Adrenal gland (tissue), 12 donors: Measurements from ENCODE around the gene ERBB2. TPM values are rescaled to one million over a fixed set of nuclear protein-coding genes. Genes with fewer than 3 reads are reported as not detected.

ENCODE experiments used
- DNase-seq, 7 donors: peaks; one replicate each; pipeline ENCODE4 v3.0.0-alpha.2; 2019 to 2020
- H3K27ac ChIP-seq, 5 donors: fragments of 200-600 bp; sonication (generic) in 4 of 5; 1 replicate in 3 of 5; 2 replicates in 2 of 5; pipeline versions ENCODE4 v1.5.1 to v1.8.0; 2016 to 2020; ENCODE audit warnings: mild to moderate bottlenecking in 1 of 5
- H3K27me3 ChIP-seq: fragments of 200-600 bp; 2 replicates; pipeline ENCODE4 v1.8.0; 2021
- H3K36me3 ChIP-seq, 2 donors: fragments of 200-600 bp; replicated peaks in 1 of 2; 1 replicate in 1 of 2; 2 replicates in 1 of 2; pipeline versions ENCODE4 v1.5.1 to v1.8.0; 2018 to 2022
- H3K4me1 ChIP-seq, 2 donors: fragments of 200-600 bp; replicated peaks in 1 of 2; 1 replicate in 1 of 2; 2 replicates in 1 of 2; pipeline versions ENCODE4 v1.5.1 to v1.8.0; 2018 to 2021
- H3K4me3 ChIP-seq, 4 donors: fragments of 200-600 bp; sonication (generic) in 3 of 4; one replicate each; pipeline ENCODE4 v1.5.1; 2016 to 2018
- H3K9me3 ChIP-seq, 3 donors: fragments of 200-600 bp; sonication (generic) in 1 of 3; replicated peaks in 1 of 3; 1 replicate in 2 of 3; 2 replicates in 1 of 3; pipeline versions ENCODE4 v1.5.1 to v1.8.0; 2016 to 2021
- CTCF ChIP-seq, 6 experiments: fragments of 450-650 bp in 4 of 6; fragments of 200-600 bp in 2 of 6; sonication (generic) in 1 of 6; IDR thresholded peaks; 1 replicate in 5 of 6; 2 replicates in 1 of 6; pipeline versions ENCODE4 v1.5.1 to v1.8.0; 2016 to 2021; ENCODE audit warnings: antibody characterized with exemption in 6 of 6, mild to moderate bottlenecking in 2 of 6, moderate library complexity in 1 of 6
- POLR2A ChIP-seq, 2 donors: fragments of 450-650 bp; IDR thresholded peaks; one replicate each; pipeline ENCODE4 v1.6.1; 2017; ENCODE audit warnings: antibody characterized with exemption in 2 of 2, mild to moderate bottlenecking in 2 of 2, moderate library complexity in 1 of 2
- WGBS, 4 donors: extraction: QIAGEN DNeasy Blood & Tissue Kit in 2 of 4; methylation state at CpG; one replicate each; pipeline versions ENCODE4 v1.1.5 to v1.1.7; 2013 to 2017; 5-methylcytosine and 5-hydroxymethylcytosine counted together
- intact Hi-C, 2 donors: fragments of 100-400 bp; cut with DNase I; formaldehyde crosslinking; loops; one replicate each; pipeline versions ENCODE4 v1.14.1 to v1.15.0; 2022 to 2023
- microRNA-seq, 3 donors: library from miRNA; unstranded; fragments of <30 nt; microRNA quantifications; one replicate each; pipeline ENCODE4, GENCODE V29; 2017 to 2020
- polyA plus RNA-seq, 3 donors: library from polyadenylated mRNA; stranded (reverse); fragments of 200-250 nt in 2 of 3; fragments of 350-450 nt in 1 of 3; fragmentation: Illumina TruSeq in 1 of 3; extraction: RNeasy Lipid Tissue Mini Kit (QIAGEN cat#74804) in 1 of 3; gene quantifications; one replicate each; pipeline ENCODE4 v1.2.3, GENCODE V29; 2013 to 2014
- small RNA-seq, 2 donors: library from RNA; depleted of rRNA; stranded (forward); fragments of <200 nt; gene quantifications; one replicate each; pipeline ENCODE3, GENCODE V24; 2016
- total RNA-seq, 9 donors: library from RNA; depleted of rRNA in 4 of 9; stranded (reverse); fragments of >200 nt in 4 of 9; fragments of 120-200 nt in 1 of 9; fragmentation: NEBNext Ultra II Directional in 1 of 9; extraction: Animal tissue kit (Norgen Biotek cat#: 25700) in 1 of 9; gene quantifications; one replicate each; pipeline versions ENCODE4 v1.1.0 to v1.2.4, GENCODE V29; 2013 to 2023
- donor health status: healthy with polysubstance abuse.
- donor health status: Bipolar disorder and iron deficiency.
- donor health status: DM: yes; HTN: yes; CAD: no.
- donor health status: DM: no; HTN: no; CAD: no.
- donor health status: DM: no; HTN: no; CAD: no.
- donor health status: DM: yes; HTN: yes; CAD: no.

The ERBB2 gene
- total and polyA plus RNA-seq, 12 donors = 4.8 to 16.9 (median 11.9) TPM

DNA sequence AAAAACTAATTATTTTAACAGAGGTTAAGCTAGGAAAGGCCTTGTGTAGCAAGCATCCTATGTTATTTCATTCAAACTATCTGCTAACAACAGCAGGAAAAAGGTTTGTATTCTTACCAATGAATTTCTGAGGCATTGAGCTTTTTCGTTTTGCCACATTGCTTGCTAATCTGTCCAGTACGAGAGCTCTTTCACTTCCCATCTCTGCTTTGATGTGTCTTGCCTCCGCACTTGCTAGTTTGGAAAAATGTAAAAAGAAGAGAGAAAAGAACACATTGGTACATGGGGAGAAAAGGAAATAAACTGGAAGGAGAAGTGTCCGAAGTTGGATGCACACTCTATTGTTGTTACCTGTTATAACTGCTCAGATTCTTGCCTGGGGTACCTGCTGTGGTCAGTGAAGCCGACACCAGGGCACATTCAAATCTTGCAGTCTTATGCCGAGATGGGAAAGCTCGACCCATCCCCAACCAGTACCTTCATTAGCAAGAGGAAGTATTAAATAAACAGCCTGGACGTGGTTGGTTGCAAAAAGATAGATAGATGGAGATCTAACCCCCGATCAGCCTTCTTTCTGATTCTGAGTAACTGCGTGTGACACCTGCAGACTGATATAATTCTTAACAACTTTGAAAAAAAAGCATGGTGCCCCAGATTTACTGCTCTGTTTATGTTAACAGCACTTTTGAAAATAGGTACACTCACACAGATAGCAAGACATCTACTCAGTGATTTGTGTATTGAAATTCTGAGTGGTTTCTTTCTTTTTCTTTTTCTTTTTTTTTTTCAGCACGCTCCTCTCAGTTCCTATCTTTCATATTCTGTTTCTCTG is 77.9 kb downstream of the ERBB2 start:
- no peak overlapping the region for H3K27ac ChIP-seq
- no peak overlapping the region for H3K4me3 ChIP-seq
- TF ChIP-seq POLR2A (IDR thresholded peaks at IDR 0.05) (no peak), CTCF (IDR thresholded peaks at IDR 0.05) (no peak)
- H3K4me1 ChIP-seq = no peaks in the 10 kb centered on the region
- 52 to 58% (median 54%) methylated on average over 11 of the region's 11 CpGs for WGBS, 4 donors
- no peaks in the 10 kb centered on the region for H3K36me3 ChIP-seq
- H3K27me3 ChIP-seq = peaks cover 44% of the 10 kb centered on the region
- no peak for DNase-seq
- no peaks in the 10 kb centered on the region for H3K9me3 ChIP-seq
- intact Hi-C loops = no loop called here

Small RNA genes lying within 50 kb of the gene (microRNA-seq; reads per million reads assigned to microRNA genes)
- 0 to 1.9 (median 1.1) reads per million in 3 donors for gene MIR4728

Small RNA genes lying within 50 kb of the gene (small RNA-seq; reads per million reads assigned to genes)
- 0 reads per million in 2 donors for gene MIR4728

Other genes starting within 250 kb of the ERBB2 start
- gene MED1, start 248.8 kb upstream of the ERBB2 start, total RNA-seq = 10 to 100 TPM; 13.5 to 29.4 (median 26.4) TPM
- 10 to 100 TPM in 1 of 3 donors, 1 to 10 TPM in 2; 3.5 to 28.7 (median 6.7) TPM for gene MED1, start 248.8 kb upstream of the ERBB2 start, polyA plus RNA-seq
- 100 to 1,000 TPM in 1 of 9 donors, 10 to 100 TPM in 8; 23.4 to 206 (median 44.5) TPM for gene CDK12, start 238.6 kb upstream of the ERBB2 start, total RNA-seq
- gene CDK12, start 238.6 kb upstream of the ERBB2 start, polyA plus RNA-seq = 10 to 100 TPM in 2 of 3 donors, 1 to 10 TPM in 1; 7.2 to 37.7 (median 17.6) TPM
- gene NEUROD2, start 92.1 kb upstream of the ERBB2 start, total RNA-seq = not detected
- under 1 TPM in 1 of 3 donors, not detected in 2; 0.08 TPM for gene NEUROD2, start 92.1 kb upstream of the ERBB2 start, polyA plus RNA-seq
- 10 to 100 TPM in 3 of 9 donors, 1 to 10 TPM in 3, under 1 TPM in 2, not detected in 1; 0.32 to 39.7 (median 3.4) TPM for gene PPP1R1B, start 73.1 kb upstream of the ERBB2 start, total RNA-seq
- gene PPP1R1B, start 73.1 kb upstream of the ERBB2 start, polyA plus RNA-seq = 10 to 100 TPM; 37.5 to 58.0 (median 46.9) TPM
- gene STARD3, start 62.9 kb upstream of the ERBB2 start, total RNA-seq = 100 to 1,000 TPM in 3 of 9 donors, 10 to 100 TPM in 6; 38.6 to 129 (median 85.1) TPM
- 100 to 1,000 TPM; 101 to 220 (median 102) TPM for gene STARD3, start 62.9 kb upstream of the ERBB2 start, polyA plus RNA-seq
- gene TCAP, start 34.7 kb upstream of the ERBB2 start, total RNA-seq = 10 to 100 TPM in 1 of 9 donors, 1 to 10 TPM in 5, under 1 TPM in 2, not detected in 1; 0.78 to 13.6 (median 1.6) TPM
- gene TCAP, start 34.7 kb upstream of the ERBB2 start, polyA plus RNA-seq = 10 to 100 TPM in 1 of 3 donors, 1 to 10 TPM in 1, under 1 TPM in 1; 0.92 to 13.4 (median 2.9) TPM
- 100 to 1,000 TPM in 3 of 9 donors, 10 to 100 TPM in 1, 1 to 10 TPM in 3, under 1 TPM in 1, not detected in 1; 0.47 to 366 (median 8.4) TPM for gene PNMT, start 31.6 kb upstream of the ERBB2 start, total RNA-seq
- 100 to 1,000 TPM; 185 to 593 (median 477) TPM for gene PNMT, start 31.6 kb upstream of the ERBB2 start, polyA plus RNA-seq
- gene PGAP3, start 12.0 kb upstream of the ERBB2 start, total RNA-seq = 10 to 100 TPM; 15.1 to 35.1 (median 22.4) TPM
- 10 to 100 TPM in 2 of 3 donors, 1 to 10 TPM in 1; 7.6 to 24.2 (median 23.0) TPM for gene PGAP3, start 12.0 kb upstream of the ERBB2 start, polyA plus RNA-seq
- gene MIEN1, start 30.5 kb downstream of the ERBB2 start, total RNA-seq = 100 to 1,000 TPM in 1 of 9 donors, 10 to 100 TPM in 8; 41.9 to 210 (median 47.4) TPM
- gene MIEN1, start 30.5 kb downstream of the ERBB2 start, polyA plus RNA-seq = 100 to 1,000 TPM in 2 of 3 donors, 10 to 100 TPM in 1; 79.9 to 130 (median 108) TPM
- 1 to 10 TPM in 1 of 9 donors, under 1 TPM in 4, not detected in 4; 0.06 to 1.2 (median 0.25) TPM for gene GRB7, start 37.9 kb downstream of the ERBB2 start, total RNA-seq
- gene GRB7, start 37.9 kb downstream of the ERBB2 start, polyA plus RNA-seq = under 1 TPM in 2 of 3 donors, not detected in 1; 0.17 to 0.56 TPM
- gene IKZF3, start 164.2 kb downstream of the ERBB2 start, total RNA-seq = 1 to 10 TPM in 5 of 9 donors, under 1 TPM in 4; 0.06 to 3.6 (median 1.0) TPM
- under 1 TPM; 0.37 to 0.88 (median 0.46) TPM for gene IKZF3, start 164.2 kb downstream of the ERBB2 start, polyA plus RNA-seq
- gene ZPBP2, start 168.1 kb downstream of the ERBB2 start, total RNA-seq = not detected
- not detected for gene ZPBP2, start 168.1 kb downstream of the ERBB2 start, polyA plus RNA-seq
- gene GSDMB, start 218.6 kb downstream of the ERBB2 start, total RNA-seq = 1 to 10 TPM in 5 of 9 donors, under 1 TPM in 3, not detected in 1; 0.53 to 3.0 (median 1.1) TPM
- gene GSDMB, start 218.6 kb downstream of the ERBB2 start, polyA plus RNA-seq = 10 to 100 TPM in 2 of 3 donors, under 1 TPM in 1; 0.51 to 11.7 (median 10.0) TPM
- gene ORMDL3, start 227.5 kb downstream of the ERBB2 start, total RNA-seq = 10 to 100 TPM; 29.1 to 76.7 (median 51.6) TPM
- 100 to 1,000 TPM in 1 of 3 donors, 10 to 100 TPM in 2; 40.4 to 102 (median 52.1) TPM for gene ORMDL3, start 227.5 kb downstream of the ERBB2 start, polyA plus RNA-seq
- not detected for gene LRRC3C, start 227.7 kb downstream of the ERBB2 start, total RNA-seq
- gene LRRC3C, start 227.7 kb downstream of the ERBB2 start, polyA plus RNA-seq = not detected